Measurements from ENCODE around the gene ATG2A. TPM values are rescaled to one million over a fixed set of nuclear protein-coding genes. Genes with fewer than 3 reads are reported as not detected.
A peak's percentile ranks its signal among the peaks of the same experiment; 100 is the strongest.

ATG2A gene
- total and polyA plus RNA-seq, 12 donors: 3.6 to 43.5 (median 33.1) TPM

DNA sequence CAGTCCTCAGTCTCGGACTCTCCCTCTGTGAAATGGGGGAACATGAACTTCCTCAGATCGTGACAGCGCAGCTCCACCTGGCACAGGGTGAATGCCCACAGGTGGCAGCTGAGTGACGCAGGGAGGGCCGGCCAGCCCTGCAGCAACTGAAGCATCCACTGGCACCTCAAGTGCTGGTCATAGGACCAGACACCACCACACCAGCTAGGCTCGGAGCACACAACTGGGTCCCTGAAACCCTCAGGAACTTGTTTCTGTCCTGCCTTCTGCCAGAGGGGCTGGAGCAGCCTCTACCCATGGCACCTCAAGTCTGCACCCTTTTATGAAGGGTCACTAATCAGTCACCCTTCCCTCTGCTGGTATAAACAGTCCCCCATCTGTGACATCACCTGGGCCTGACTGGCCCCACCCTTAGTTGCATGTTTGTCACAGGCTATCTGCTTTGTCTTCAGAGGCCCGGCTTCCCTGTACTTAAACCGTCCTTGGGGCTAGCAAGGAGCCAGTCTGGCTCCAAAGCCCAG is 65.1 kb downstream of the ATG2A start:
- DNase-seq: no peak
- intact Hi-C loops (cut with DNase I): no loop called here
- H3K4me1 ChIP-seq (replicated peaks in 1 of 2): peaks cover 31 to 34% of the 10 kb centered on the region in 2 donors
- TF ChIP-seq, protein P1, sequence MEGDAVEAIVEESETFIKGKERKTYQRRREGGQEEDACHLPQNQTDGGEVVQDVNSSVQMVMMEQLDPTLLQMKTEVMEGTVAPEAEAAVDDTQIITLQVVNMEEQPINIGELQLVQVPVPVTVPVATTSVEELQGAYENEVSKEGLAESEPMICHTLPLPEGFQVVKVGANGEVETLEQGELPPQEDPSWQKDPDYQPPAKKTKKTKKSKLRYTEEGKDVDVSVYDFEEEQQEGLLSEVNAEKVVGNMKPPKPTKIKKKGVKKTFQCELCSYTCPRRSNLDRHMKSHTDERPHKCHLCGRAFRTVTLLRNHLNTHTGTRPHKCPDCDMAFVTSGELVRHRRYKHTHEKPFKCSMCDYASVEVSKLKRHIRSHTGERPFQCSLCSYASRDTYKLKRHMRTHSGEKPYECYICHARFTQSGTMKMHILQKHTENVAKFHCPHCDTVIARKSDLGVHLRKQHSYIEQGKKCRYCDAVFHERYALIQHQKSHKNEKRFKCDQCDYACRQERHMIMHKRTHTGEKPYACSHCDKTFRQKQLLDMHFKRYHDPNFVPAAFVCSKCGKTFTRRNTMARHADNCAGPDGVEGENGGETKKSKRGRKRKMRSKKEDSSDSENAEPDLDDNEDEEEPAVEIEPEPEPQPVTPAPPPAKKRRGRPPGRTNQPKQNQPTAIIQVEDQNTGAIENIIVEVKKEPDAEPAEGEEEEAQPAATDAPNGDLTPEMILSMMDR (IDR thresholded peaks at IDR 0.05): no peak
- TF ChIP-seq POLR2A (IDR thresholded peaks at IDR 0.05): no peak
- H3K9me3 ChIP-seq (replicated peaks in 1 of 3): no peaks in the 10 kb centered on the region
- H3K27me3 ChIP-seq: no peaks in the 10 kb centered on the region
- 83 to 89% (median 87%) methylated on average over 7 to 8 of the region's 8 CpGs for WGBS, 4 donors
- H3K27ac ChIP-seq: no peak overlapping the region
- no peak overlapping the region for H3K4me3 ChIP-seq
- H3K36me3 ChIP-seq (replicated peaks in 1 of 2): peaks cover 0 to 17% of the 10 kb centered on the region in 2 donors

DNA sequence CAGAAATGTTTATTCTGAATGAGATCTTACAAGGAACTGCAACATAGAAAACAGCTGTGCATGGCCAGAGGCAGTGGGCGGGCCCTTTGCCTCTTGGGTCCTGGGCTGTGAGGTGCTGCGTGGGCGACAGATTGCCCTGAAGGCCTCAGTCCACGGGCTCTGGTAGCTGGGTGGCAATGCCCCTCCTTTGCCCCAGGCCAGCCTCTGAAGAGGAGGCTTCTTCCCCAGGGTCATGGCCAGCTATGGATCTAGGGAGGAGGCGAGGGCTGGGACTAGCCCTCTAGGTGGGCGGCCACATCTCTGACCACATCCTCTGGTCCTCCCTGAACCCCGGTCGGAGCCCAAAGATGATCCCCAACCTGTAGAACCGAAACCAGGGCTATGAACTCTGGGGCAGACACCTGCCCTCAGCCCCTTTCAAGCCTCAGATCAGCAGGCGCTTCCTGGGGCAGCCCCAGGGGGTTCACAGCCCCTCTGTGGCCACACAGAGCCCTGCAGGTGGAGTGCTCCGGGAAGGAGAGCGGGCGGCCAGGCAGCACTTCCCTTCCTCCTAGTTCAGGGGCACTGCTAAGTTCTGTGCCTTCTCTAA is 65.9 kb downstream of the ATG2A start:
- Histone ChIP-seq H3K27me3 (no peaks in the 10 kb centered on the region), H3K4me1 (replicated peaks in 1 of 2) (peaks cover 23 to 26% of the 10 kb centered on the region in 2 donors), H3K9me3 (replicated peaks in 1 of 3) (no peaks in the 10 kb centered on the region), H3K4me3 (no peak overlapping the region), H3K36me3 (replicated peaks in 1 of 2) (peaks cover 0 to 17% of the 10 kb centered on the region in 2 donors), H3K27ac (peak overlapping the region in 1 of 5 donors; percentile 0)
- WGBS, 4 donors: 61 to 71% (median 64%) methylated on average over 5 to 13 of the region's 13 CpGs
- TF ChIP-seq POLR2A (IDR thresholded peaks at IDR 0.05): no peak
- TF ChIP-seq, protein P1 (IDR thresholded peaks at IDR 0.05): no peak
- DNase-seq: no peak
- intact Hi-C loops (cut with DNase I): no loop called here

GRCh38 chr11:64849598-64850356 is 67.2 kb downstream of the ATG2A start:
- DNase-seq: no peak
- WGBS, 4 donors: 81 to 87% (median 86%) methylated on average over 14 to 19 of the region's 19 CpGs
- intact Hi-C loops (cut with DNase I): loop anchor here (5.0 to 10.0 kb wide), 3 partner anchors 43 to 165 kb away; partner anchors contain the start of genes ARL2 (in 1 of the 2) and BATF2 (in 1 of the 2)
- Histone ChIP-seq H3K27ac (peak overlapping the region in 1 of 5 donors; percentile 10), H3K27me3 (no peaks in the 10 kb centered on the region), H3K4me1 (replicated peaks in 1 of 2) (peaks cover 13 to 14% of the 10 kb centered on the region in 2 donors), H3K36me3 (replicated peaks in 1 of 2) (peaks cover 0 to 17% of the 10 kb centered on the region in 2 donors), H3K9me3 (replicated peaks in 1 of 3) (no peaks in the 10 kb centered on the region), H3K4me3 (no peak overlapping the region)
- no peak for TF ChIP-seq POLR2A (IDR thresholded peaks at IDR 0.05)
- TF ChIP-seq, protein P1 (IDR thresholded peaks at IDR 0.05): no peak

All from adrenal gland (tissue), 12 donors.